ENCODE results near the gene SPRR2E.
"Not testable (repeated sequence)": the region's sequence is repeated elsewhere in the genome, so short reads cannot be mapped to it uniquely, and the experiment has no call there.

The SPRR2E gene

DNA sequence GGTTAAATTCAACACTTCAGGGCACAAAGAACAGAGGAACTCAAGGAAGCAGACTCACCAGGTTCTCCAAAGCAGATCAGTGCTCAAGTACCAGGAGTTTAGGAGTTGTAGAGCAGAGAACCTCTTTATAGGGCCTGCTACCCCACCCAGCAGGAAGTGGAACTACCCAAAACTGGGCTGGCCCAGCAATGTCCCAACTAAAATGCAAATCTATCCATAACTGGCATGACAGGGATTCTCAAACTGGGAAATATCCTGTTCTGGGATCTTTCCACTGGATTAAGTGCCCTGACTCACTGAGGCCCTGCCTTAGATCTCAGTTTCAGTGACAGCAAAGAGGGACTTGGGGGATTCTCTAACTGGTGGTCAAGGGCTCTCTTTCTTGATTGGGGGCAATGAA, at the start of gene SPRR2E:
Gene SPRR2E (minus strand): TSS at position 101 of the 400 bp plus-strand sequence. CDS start 775 bp downstream, outside the sequence.
- DNase-seq, result no peak

DNA sequence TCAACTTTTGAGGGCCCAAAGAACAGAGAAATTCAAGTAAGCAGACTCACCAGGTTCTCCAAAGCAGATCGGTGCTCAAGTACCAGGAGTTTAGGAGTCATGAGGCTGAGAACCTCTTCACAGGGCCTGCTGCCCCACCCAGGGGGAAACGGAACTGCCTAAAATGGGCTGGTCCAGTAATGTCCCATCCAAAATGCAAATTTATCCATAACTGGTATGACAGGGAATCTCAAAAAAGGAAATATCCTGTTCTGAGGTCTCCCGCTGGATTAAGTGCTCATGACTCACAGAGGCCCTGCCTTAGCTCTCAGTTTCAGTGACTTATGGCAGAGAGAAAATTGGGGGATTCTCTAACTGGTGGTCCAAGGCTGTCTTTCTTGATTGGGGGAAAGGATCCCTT, 47.1 kb upstream of the SPRR2E start:
- DNase-seq, result no peak

DNA sequence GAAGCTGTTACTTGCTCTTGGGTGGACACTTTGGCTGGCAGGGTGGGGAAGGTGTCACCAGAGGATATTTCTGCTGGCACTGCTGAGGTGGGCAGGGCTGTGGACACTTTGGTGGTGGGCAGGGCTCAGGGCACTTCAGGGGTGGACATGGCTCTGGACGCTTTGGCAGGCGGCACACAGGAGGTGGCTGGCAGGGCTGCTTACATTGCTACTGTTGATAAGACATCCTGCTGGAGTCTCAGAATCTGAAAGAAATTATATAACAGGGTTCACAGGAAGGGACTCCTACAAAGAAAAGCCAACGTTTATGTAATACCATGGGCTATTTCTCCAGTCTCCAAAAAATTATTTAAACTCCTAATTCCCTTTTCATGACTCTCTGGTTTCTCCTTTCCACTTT, 46.2 kb upstream of the SPRR2E start:
- no peak for DNase-seq

DNA sequence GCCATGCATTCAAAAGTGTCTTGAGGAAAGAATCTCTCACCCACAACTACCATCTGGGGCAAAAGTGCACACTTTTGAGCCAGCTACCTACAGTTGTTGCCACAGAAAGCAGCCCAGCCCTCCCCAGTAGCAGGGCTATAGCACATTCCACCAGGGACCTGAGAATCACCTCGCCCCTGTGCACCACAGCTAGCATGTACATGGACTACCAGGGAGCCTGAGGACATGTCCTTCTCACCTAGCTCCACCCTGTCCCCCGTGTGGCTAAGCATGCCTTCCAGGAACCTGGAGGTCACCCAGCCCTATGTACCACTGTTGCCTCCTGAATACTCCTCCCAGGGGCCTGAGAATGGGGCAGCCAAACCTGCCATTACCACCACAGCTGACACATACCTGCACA, 39.4 kb upstream of the SPRR2E start:
- DNase-seq, result no peak

DNA sequence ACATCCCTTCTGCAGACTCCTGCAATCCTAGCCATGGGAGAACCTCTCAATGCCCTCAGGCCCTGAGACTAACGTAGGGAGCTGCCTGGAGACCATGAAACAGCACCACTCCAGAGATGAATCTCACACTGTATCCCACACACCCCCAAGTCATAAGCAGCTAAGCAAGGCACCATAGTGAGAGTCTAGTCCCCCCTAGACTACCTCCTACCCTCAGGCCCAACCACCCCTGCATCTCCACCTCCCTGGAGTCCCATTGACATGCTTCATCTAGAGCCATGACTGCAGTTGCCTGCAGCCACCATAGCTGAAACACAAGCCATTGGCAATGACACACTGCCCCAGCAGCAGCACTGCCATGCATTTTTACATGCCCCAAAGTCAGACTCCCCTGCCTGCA, 38.9 kb upstream of the SPRR2E start:
- no peak for DNase-seq

DNA sequence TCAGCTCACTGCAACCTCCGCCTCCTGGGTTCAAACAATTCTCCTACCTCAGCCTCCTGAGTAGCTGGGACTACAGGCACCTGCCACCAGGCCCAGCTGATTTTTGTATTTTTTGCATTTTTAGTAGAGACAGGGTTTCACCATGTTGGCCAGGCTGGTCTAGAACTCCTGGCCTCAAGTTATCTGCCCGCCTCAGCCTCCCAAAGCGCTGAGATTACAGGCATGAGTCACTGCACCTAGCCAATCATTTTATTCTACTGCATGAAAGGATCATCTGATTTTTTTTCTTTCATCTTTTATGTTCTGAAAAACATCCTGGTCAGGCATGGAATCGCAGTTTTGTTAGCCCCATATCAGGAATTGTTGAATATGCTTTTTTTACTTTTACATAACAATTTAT, 34.4 kb upstream of the SPRR2E start:
- DNase-seq, result not testable (repeated sequence)

DNA sequence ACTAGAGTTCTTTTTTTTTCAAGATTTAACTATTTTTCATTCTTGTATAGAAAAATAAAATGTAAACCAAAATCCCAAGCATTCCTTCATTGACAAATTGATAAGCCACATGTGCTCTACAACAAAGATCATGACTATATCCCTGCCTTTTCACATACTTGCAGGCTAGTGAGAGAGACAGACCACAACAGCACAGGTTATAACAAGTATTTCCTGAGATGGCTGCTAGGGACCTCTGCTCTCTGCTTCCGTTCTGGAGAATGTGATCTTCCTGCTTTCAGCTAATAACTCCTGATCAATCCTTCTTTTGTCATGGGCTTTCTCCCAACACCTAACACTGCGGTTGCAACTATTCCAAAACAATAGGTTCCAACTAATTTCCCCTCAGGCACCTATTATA, 33.0 kb upstream of the SPRR2E start:
- DNase-seq, result no peak

DNA sequence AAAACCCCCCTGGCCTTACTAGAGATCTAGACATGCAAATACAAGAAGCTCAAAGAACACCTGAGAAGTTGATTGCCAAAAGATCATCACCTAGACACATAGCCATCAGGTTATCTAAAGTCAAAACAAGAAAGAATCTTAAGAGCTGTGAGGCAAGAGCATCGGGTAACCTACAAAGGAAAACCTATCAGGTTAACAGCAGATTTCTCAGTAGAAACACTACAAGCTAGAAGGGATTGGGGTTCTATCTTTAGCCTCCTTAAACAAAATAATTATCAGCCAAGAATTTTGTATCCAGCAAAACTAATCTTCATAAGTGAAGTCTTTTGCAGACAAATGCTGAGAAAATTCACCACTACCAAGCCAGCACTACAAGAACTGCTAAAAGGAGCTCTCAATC, 31.2 kb upstream of the SPRR2E start:
- no peak for DNase-seq

DNA sequence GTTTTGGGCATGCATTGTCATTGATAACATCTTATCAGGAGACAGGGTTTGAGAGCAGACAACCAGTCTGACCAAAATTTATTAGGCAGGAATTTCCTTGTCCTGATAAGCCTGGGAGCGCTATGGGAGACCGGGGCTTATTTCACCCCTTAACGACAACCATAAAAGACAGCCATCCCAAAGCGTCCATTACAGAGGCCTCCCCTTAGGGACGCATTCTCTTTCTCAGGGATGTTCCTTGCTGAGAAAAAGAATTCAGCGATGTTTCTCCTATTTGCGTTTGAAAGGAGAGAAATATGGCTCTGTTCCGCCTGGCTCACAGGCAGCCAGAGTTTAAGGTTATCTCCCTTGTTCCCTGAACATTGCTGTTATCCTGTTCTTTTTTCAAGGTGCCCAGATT, 29.5 kb upstream of the SPRR2E start:
- DNase-seq, result not testable (repeated sequence)

DNA sequence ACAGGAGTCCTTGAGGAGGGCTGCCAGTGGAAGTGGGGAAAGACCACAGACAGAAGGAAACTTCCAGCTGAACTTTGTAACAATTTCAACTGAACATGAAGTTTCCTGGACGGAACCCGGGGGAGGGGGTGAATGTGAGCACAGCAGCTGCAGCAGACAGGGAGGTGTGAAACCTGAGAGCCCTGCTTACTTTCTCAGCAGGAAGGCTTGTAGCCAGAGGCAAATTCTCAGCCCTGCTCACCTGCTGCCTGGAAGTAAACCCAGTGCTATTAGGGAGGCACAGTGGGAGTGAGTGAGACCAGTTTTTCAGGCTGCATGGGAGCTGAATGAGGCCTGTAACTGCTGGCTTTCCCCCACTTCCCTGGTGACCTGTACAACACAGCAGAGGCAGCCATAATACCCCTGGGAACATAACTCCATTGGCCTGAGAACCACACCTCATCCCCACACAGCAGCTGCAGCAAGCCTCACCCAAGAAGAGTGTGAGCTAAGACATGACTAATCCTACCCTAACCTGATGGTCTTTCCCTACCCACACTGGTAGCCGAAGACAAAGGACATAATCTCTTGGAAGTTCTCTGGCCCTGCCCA, 28.6 kb upstream of the SPRR2E start:
- DNase-seq, result no peak

DNA sequence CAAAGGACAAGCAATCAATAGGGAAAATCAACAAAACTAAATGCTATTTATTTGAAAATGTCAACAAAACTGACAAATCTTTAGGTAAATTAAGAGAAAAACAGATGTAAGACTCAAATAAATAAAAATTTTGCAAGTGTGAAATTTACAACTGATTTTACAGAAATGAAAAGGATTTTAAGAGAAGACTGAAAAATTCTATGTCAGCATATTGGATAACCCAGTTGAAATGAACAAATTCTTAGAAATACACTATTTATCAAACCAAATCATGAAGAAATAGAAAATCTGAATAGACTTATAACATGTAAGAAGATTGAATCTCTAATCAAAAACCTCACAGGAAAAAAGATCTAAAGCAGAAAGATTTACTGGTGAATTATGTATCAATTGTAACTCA, 26.6 kb upstream of the SPRR2E start:
- DNase-seq, result no peak

DNA sequence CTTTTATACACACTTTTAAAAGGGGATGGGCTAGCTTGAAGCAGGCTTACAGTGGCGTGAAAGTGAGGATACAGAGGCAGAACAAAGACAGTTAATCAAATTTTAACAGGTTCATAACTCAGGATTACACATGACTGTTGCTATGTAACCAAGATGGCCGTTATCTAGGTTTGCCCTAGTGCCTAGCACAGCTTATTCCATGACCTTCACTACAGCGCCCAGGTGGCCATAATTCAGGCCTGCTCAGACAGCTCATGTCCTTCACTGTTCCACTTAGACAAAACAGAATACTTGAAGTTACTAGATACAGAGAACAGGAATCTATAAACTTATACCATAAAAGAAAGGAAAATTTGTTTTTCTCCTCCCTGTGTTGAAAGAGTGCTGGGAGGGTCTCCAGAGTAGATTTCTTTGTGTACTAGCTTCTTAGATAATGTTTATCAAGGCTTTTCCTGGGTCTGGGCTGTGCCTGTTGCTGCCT, 25.2 kb upstream of the SPRR2E start:
- no peak for DNase-seq

DNA sequence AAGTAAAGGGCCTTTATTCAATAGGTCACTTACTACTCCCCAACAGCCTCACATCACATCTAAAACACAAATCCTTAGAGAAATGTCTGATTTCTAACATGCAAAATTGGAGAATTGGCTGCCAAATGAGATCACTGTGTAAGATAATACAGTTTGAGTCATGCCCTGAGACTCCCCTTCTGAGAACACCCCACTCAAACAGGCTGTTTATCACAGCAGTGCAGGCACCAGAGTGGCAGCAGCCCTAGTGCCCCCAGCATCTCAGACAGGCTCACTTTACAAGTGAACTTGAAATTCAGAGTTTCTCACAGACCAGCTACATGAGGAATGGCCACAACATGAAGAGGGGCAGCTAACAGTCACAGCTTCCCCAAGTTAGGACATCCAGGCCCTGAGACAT, 20.9 kb upstream of the SPRR2E start:
- not testable (repeated sequence) for DNase-seq

DNA sequence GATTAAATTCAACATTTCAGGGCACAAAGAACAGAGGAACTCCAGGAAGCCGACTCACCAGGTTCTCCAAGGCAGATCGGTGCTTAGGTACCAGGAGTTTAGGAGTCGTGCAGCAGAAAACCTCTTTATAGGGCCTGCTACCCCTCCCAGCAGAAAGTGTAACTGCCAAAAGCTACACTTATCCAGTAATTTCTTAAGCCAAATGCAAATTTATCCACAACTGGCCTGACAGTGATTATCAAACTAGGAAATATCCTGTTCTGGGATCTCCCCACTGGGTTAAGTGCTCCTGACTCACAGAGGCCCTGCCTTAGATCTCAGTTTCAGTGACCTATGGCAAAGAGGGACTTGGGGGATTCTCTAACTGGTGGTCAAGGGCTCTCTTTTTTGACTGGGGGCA, 19.1 kb upstream of the SPRR2E start, which contains the start of gene SPRR2F:
Gene SPRR2F (minus strand): TSS at position 101 of the 400 bp plus-strand sequence. CDS start 783 bp downstream, outside the sequence.
- no peak for DNase-seq

DNA sequence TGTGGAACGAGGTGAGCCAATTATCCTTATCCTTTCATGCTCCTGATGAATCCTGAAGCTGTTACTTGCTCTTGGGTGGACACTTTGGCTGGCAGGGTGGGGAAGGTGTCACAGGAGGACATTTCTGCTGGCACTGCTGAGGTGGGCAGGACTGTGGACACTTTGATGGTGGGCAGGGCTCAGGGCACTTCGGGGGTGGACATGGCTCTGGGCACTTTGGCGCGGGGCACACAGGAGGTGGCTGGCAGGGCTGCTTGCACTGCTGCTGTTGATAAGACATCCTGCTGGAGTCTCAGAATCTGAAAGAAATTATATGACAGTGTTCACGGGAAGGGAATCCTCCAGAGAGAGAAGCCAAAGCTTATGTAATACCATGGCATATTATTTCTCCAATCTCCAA, 18.1 kb upstream of the SPRR2E start:
- DNase-seq, result not testable (repeated sequence)

DNA sequence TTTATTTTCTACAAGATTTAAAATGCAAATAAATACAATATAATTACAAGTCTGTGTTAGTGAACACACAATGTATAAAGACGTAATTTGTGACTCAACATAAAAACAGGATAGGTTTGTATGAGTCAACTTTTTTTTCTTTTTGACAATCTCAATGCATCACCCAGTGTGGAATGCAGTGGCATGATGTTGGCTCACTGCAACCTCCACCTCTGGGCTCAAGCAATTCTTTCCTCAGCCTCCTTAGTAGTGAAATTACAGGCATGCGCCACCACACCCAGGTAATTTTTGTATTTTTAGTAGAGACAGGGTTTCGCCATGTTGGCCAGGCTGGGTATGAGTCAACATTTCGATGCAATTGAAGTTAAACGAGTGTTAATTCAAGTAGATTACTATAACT, 5.9 kb upstream of the SPRR2E start:
- no peak for DNase-seq

DNA sequence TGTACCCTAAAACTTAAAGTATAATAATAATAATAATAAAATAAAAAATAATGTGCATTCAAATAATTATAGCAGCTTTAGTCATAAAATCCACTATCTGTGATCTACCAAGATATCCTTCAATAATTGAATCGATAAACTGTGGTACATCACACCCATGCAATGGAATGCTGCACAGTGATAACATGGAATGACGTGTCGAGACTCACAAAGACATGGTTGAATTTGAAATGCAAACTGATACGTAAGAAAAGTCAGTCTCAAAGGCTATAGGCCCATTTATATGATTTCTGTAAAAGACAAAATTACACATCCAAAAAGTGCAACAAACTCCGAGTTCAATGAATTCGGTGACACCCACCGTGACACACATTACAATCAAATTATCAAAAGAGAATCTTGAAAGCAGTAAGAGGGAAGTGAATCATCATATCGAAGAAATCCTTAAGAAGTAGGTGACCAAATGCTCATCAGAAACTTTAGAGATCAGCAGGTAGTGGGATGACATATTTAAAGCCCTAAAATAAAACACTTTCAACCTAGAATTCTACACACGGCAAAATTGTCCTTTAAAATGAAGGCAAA, 5.2 kb upstream of the SPRR2E start:
- no peak for DNase-seq

DNA sequence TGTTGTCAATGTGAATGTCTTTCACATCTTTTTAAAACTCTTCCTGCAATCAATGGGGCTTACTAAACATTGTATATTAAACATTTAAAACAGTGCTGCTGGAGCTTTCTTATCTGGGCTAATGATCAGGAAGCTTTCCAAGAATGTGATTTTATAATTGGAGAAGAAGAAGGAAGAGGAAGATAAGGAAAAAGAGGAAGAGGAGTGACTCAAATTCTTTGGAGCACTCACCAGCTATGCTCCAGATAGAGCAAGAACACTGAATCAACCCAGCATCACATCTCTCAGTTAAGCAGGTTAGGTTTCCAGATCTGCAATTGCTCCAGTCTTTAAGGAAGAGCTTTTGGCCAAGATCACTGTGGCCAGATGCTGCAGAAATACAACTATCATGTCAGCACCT, 1.4 kb upstream of the SPRR2E start:
- no peak for DNase-seq

DNA sequence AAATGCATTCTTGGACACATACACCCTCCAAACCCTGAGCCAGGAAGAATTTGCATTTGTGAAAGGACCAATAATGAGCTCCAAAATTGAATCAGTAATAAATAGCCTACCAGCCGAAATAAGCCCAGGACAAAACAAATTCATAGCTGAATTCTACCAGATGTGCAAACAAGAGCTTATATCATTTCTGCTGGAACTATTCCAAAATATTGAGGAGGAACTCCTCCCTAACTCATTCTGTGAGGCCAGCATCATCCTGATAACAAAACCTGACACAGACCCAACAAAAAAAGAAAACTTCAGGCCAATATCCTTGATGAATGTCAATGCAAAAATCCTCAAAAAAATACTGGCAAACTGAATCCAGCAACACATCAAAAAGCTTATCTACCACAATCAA, 6.7 kb downstream of the SPRR2E start:
- no peak for DNase-seq

DNA sequence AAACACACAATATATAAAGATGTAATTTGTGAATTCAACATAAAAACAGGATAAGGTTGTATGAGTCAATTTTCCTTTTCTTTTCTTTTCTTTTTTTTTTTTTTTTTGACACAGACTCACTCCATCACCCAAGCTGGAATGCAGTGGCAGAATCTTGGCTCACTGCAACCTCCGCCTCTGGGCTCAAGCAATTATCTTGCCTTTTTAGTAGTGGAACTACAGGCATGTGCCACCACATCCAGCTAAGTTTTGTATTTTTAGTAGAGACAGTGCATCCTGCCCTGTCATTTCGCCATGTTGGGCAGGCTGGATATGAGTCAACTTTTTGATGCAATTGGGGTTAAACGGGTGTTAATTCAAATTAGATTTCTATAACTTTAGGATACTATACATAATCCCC, 12.6 kb downstream of the SPRR2E start:
- DNase-seq, result no peak

DNA sequence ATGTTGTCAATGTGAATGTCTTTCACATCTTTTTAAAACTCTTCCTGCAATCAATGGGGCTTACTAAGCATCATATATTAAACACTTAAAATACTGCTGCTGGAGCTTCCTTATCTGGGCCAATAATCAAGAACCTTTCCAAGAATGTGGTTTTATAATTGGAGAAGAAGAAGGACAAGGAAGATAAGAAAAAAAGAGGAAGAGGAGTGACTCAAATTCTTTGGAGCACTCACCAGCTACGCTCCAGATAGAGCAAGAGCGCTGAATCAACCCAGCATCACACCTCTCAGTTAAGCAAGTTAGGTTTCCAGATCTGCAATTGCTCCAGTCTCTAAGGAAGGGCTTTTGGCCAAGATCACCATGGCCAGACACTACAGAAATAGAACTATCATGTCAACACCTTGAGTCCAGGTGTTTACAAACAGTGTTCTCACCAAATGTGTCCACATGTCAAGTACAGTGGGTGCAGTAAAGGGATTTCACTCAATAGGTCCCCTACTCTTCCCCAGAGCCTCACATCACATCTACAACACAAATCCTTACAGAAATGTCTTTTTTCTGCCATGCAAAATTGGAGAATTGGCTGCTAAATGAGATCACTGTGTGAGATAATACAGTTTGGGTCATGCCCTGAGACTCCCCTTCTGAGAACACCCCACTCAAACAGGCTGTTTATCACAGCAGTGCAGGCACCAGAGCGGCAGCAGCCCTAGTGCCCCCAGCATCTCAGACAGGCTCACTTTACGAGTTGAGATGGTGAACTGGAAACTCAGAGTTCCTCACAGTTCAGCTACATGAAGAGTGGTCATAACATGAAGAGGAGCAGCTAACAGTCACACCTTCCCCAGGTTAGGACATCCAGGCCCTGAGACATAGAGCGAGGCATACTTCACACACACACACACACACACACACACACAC, 21.3 kb downstream of the SPRR2E start:
- no peak for DNase-seq

DNA sequence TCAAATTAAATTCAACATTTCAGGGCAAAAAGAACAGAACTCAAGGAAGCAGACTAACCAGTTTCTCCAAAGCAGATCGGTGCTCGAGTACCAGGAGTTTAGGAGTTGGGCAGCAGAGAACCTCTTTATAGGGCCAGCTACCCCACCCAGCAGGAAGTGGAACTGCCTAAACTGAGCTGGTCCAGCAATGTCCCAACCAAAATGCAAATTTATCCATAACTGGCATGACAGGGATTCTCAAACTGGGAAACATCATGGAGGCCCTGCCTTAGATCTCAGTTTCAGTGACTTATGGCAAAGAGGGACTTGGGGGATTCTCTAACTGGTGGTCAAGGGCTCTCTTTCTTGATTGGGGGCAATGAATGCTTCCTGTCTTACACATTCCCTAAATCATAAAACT, 22.8 kb downstream of the SPRR2E start, which contains the start of gene SPRR2B:
Gene SPRR2B (minus strand): TSS at position 101 of the 400 bp plus-strand sequence. CDS start 772 bp downstream, outside the sequence.
- no peak for DNase-seq

DNA sequence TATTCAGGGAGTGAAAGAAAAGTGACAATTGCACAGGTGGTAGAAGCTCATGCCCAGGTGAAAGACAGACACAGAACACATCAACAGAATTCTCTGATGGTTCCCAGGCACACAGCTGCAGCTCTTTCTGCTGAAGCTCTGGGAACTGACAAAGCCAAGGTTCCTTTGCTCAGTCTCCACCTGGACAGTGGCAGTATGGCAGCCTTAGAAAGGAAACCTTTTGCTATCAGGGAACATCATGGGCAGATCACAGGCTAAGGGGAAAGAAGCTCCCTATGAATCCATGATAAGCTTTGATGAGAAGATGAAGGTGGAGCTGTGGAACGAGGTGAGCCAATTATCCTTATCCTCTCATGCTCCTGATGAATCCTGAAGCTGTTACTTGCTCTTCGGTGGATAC, 24.1 kb downstream of the SPRR2E start:
- no peak for DNase-seq

All from hippocampal formation (tissue), 2 donors.